Mesothelial cell of epicardium (in vitro differentiated cells): ENCODE results near the gene STPG1. TPM values are rescaled to one million over a fixed set of nuclear protein-coding genes. Genes with fewer than 3 reads are reported as not detected.

Source experiments
- DNase-seq, 2 experiments: peaks; one replicate each; pipeline ENCODE4 v3.0.0; 2021; ENCODE audit warnings: low spot score in 2 of 2; ENCODE audit not compliant: unreplicated experiment in 2 of 2
- H3K27ac Mint-ChIP-seq: 2 replicates; pipeline ENCODE4 v1.8.0; 2021; ENCODE audit warnings: mixed read lengths
- H3K27me3 Mint-ChIP-seq: 2 replicates; pipeline ENCODE4 v1.8.0; 2021; ENCODE audit warnings: low read depth, mixed read lengths
- H3K36me3 Mint-ChIP-seq: 2 replicates; pipeline ENCODE4 v1.8.0; 2021; ENCODE audit warnings: mixed read lengths
- H3K4me1 Mint-ChIP-seq: 2 replicates; pipeline ENCODE4 v1.8.0; 2021; ENCODE audit warnings: mixed read lengths
- H3K4me3 Mint-ChIP-seq: 2 replicates; pipeline ENCODE4 v1.8.0; 2021; ENCODE audit warnings: mild to moderate bottlenecking, moderate library complexity, mixed read lengths
- H3K9me3 Mint-ChIP-seq: 2 replicates; pipeline ENCODE4 v1.8.0; 2021; ENCODE audit warnings: mixed read lengths
- CTCF ChIP-seq: fragments of 200-600 bp; sonication (generic); IDR thresholded peaks from one replicate; pipeline ENCODE4 v1.5.0; 2021; ENCODE audit warnings: antibody characterized with exemption; ENCODE audit not compliant: unreplicated experiment
- total RNA-seq: library from RNA; stranded (reverse); gene quantifications from 3 replicates; pipeline ENCODE4 v1.2.1, GENCODE V29; 2021

Gene STPG1
- total RNA-seq, 1 donor from 2014 or later = 8.8 TPM

- no peaks in the 10 kb centered on the region for H3K36me3 Mint-ChIP-seq
- H3K4me1 Mint-ChIP-seq = peaks cover 24% of the 10 kb centered on the region
- H3K27me3 Mint-ChIP-seq = no peaks in the 10 kb centered on the region
- TF ChIP-seq CTCF = no peak
- peak overlapping the region; percentile 87 for H3K27ac Mint-ChIP-seq
- DNase-seq = no peak
- no peak overlapping the region for H3K4me3 Mint-ChIP-seq
- H3K9me3 Mint-ChIP-seq = no peaks in the 10 kb centered on the region
Observed at GRCh38 chr1:24339996-24340395, 73.6 kb downstream of the STPG1 start.

GRCh38 chr1:24338447-24338846 lies 75.1 kb downstream of the STPG1 start:
- no peak for DNase-seq
- no peak for TF ChIP-seq CTCF
- Mint-ChIP-seq H3K4me1 (peaks cover 32% of the 10 kb centered on the region), H3K36me3 (no peaks in the 10 kb centered on the region), H3K9me3 (no peaks in the 10 kb centered on the region), H3K27me3 (no peaks in the 10 kb centered on the region), H3K27ac (no peak overlapping the region), H3K4me3 (no peak overlapping the region)

GRCh38 chr1:24337455-24337854 lies 76.1 kb downstream of the STPG1 start:
- H3K36me3 Mint-ChIP-seq = peaks cover under 1% of the 10 kb centered on the region
- no peak overlapping the region for H3K4me3 Mint-ChIP-seq
- no peak for TF ChIP-seq CTCF
- no peak overlapping the region for H3K27ac Mint-ChIP-seq
- peaks cover 32% of the 10 kb centered on the region for H3K4me1 Mint-ChIP-seq
- H3K27me3 Mint-ChIP-seq = no peaks in the 10 kb centered on the region
- DNase-seq = no peak
- no peaks in the 10 kb centered on the region for H3K9me3 Mint-ChIP-seq

GRCh38 chr1:24336075-24336474 lies 77.5 kb downstream of the STPG1 start:
- H3K27ac Mint-ChIP-seq = no peak overlapping the region
- DNase-seq = no peak

GRCh38 chr1:24331961-24332673 lies 81.5 kb downstream of the STPG1 start:
- no peaks in the 10 kb centered on the region for H3K9me3 Mint-ChIP-seq
- no peak overlapping the region for H3K27ac Mint-ChIP-seq
- H3K27me3 Mint-ChIP-seq = peaks cover 5% of the 10 kb centered on the region
- TF ChIP-seq CTCF = no peak
- no peak overlapping the region for H3K4me3 Mint-ChIP-seq
- no peak for DNase-seq
- peaks cover 41% of the 10 kb centered on the region for H3K4me1 Mint-ChIP-seq
- peaks cover 8% of the 10 kb centered on the region for H3K36me3 Mint-ChIP-seq

More at GRCh38 chr1:24336075-24336474, 77.5 kb downstream of the STPG1 start:
- peaks cover 29% of the 10 kb centered on the region for H3K4me1 Mint-ChIP-seq
- H3K27me3 Mint-ChIP-seq = no peaks in the 10 kb centered on the region
- H3K9me3 Mint-ChIP-seq = no peaks in the 10 kb centered on the region
- no peak for TF ChIP-seq CTCF
- peaks cover 8% of the 10 kb centered on the region for H3K36me3 Mint-ChIP-seq
- no peak overlapping the region for H3K4me3 Mint-ChIP-seq
